ENCODE data around the gene TXNDC5.

TXNDC5 gene

DNA sequence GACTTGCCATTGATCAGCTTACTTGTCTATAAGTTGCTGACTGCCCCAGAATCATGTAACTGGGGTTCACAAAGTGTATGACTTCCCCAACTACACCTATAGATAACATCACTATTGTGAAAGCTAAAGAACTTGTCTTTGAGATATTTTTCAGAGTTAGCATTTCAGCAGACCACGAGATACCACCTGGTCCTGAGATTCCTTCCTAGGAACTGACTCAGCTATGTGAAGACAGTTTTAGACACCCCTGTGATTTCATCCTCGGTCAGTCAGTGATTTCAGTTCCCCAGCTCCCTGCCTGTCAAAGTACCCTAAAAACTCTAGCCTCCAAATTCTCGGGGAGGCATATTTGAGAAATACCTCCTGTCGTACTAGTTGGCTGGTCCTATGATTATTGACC is 62.4 kb downstream of the TXNDC5 start:
- DNase-seq, result no peak

DNA sequence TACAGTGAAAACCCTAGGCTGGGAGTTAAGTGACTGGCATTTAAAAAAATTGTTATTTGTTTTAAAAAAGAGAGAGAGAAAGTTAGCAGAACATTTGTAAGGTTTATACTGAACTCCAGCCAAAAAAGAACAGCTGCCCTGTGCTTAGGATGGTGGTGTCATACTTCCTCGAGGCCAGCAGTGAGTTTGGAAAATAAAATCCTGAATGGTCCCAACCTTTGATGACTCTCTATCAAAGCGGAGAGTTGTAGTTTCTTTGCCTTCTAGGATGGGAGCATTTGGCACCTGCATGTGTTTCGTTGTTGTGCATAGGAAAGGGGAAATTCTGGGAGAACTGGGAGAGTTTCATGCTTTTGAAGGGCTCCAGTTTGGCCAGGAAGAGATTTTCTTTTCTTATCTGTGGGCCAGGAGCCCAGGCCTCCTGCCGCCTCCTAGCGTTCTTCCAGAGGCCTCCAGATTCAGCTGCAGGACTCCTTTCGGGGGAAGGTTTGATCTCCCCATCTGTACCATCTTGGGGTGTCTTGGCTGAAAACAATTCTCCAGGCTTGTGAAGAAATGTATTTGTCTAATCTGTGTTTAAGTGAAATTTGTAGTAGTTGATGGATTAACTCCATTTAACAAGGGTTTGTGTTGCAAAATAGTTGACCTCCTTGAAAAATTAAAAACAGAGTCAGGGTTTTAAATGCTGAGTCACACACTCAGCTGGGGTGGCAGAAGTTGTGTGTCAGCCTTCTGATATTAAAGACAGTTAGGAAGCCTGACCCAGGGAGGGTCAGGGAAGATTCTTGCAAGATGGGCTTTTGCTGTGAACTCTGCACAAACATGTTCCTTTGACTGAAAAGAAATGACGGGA is 63.4 kb downstream of the TXNDC5 start:
- DNase-seq, result no peak

DNA sequence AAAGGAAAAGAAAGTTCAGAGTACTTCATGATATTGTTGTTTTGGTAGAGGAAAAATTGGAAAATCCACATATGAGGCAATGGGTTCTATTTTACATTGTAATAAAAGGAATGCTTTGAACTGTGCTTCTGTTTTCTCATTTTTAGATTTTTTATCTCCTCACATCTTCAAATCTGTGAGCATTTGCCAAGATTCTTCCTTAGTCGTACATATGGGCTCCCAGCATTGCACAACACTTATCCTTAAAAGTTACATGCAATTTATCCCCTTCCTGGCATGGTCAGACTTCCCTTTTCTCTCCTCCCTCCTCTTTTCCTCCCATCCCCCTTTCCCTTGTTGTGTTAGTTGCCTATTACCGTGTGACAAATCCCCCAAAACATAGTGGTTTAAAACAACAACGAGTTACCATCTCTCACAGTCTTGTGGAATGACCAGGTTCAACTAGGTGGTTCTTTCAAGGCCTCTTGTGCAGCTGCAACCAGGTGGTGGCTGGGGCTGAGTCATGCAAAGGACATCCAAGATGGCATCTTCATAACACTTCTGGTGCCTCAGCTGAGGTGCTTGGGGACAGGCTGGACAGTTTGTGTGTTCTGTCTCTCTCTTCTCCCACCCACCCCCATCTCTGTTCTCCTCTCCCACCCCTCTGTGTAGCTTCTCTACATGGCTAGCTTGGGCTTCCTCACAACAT is 68.7 kb downstream of the TXNDC5 start:
- no peak for DNase-seq

DNA sequence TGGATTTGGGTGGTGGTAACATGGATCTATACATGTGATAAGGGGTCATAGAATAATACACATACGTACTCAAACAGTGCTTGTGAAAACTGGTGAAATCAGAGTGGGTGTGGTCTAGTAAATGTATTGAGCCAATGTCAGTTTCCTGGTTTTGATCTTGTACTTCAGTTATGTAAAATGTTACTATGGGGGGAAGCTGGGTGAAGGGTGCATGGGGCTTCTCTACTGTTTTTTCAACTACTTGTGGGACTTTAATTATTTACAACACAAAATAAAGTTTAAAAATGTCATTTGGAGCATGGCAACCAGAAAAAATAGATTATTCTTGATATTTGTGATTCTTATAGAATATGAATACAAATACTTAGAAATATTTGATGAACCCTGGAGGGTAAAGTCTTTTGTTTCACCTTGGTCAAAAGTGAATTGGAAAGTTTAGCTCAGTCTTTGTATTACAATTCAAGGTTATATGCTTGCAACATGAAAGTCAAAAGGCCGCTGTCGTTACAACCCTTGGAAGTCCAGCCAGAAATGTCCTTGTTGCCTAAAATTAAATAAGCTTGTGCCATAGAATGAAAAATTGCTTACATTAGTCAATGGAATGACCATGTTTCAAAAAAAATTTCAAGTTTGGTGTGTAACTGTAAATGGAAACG is 74.1 kb downstream of the TXNDC5 start:
- no peak for DNase-seq

DNA sequence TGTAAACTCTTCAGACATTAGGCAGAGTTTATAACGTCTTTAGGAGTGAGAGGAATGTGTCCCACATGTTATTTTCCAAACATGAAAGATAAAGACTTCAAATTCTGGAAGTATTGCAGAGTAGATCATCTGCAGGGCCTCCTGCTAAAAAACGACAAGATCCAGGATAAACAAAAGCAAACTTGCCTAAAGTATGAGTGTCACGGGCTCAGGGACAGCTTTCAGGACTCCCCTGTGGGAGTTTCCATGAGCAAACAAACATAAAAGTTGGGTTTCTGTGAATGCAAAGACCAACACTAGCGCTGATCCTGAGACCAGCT is 76.9 kb downstream of the TXNDC5 start:
- DNase-seq, result no peak

DNA sequence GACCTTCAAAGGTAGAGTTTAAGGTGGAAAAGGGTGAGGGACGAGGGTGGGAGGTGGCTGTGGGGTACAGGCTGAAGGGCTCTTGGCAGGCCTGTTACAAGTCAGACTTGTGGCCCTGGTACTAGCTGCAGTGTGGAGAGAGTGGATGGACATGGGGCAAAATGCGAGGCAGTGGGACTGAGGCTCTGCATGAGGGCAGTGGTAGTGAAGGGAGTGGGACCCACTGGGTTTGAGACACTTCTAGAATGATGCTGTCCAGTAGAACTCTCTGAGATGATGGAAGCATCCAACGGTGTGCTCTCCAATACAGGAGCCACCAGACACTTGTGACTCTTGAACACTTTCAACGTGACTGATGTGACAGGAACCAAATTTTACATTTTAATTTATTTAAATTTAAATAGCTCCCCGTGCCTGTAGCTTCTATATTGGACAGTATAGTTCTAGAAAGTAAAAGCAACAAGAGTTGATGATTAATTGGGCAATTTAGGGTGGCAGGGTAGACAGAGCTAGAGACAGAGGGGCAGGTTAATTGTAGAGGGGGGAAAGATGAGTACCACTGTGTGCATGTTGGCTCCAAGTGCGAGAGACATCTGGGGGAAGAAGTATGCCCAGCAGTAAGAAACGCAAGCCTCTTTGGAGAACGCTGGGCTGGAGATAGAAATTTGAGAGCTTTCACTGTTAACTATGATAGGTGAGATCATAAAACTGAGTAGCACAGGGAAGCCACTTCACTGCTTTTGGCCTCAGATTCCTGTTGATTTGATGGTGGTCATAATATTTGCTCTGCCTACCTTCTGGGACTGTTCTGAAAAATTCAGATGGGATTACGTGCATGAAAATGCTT is 77.5 kb downstream of the TXNDC5 start:
- no peak for DNase-seq

All from stimulated activated CD4-positive, alpha-beta T cell treated with anti-CD3 and anti-CD28 coated beads, Interleukin-4, amount 100 ng/mL, for 1 hour (primary cell).